KMS-11 (cell line): ENCODE measurements around the gene ANKRD31.

Experiments
- H2AFZ ChIP-seq: fragments of 200-600 bp; sonication (generic); 2 replicates; pipeline ENCODE4 v1.6.1; 2016; ENCODE audit warnings: antibody characterized with exemption, mixed run types, low read depth
- H3K27ac ChIP-seq: fragments of 200-600 bp; sonication (generic); 2 replicates; pipeline ENCODE4 v1.6.1; 2016; ENCODE audit warnings: mild to moderate bottlenecking, mixed run types
- H3K27me3 ChIP-seq: fragments of 200-600 bp; sonication (generic); 2 replicates; pipeline ENCODE4 v1.6.1; 2017; ENCODE audit warnings: mild to moderate bottlenecking, low read depth, mixed run types, moderate library complexity; ENCODE audit not compliant: insufficient read depth
- H3K36me3 ChIP-seq: fragments of 200-600 bp; sonication (generic); 2 replicates; pipeline ENCODE4 v1.6.1; 2017; ENCODE audit warnings: mild to moderate bottlenecking, mixed run types; ENCODE audit not compliant: insufficient read depth
- H3K4me1 ChIP-seq: fragments of 200-600 bp; sonication (generic); 2 replicates; pipeline ENCODE4 v1.6.1; 2016; ENCODE audit warnings: mild to moderate bottlenecking, low read depth, mixed run types; ENCODE audit not compliant: poor library complexity, severe bottlenecking
- H3K4me2 ChIP-seq: fragments of 200-600 bp; sonication (generic); 2 replicates; pipeline ENCODE4 v1.7.0; 2016; ENCODE audit warnings: mild to moderate bottlenecking, mixed run types
- H3K4me3 ChIP-seq: fragments of 200-600 bp; sonication (generic); IDR thresholded peaks from 2 replicates; pipeline ENCODE4 v1.6.1; 2017; ENCODE audit warnings: low read depth, low read length, mixed read lengths; ENCODE audit not compliant: insufficient read depth
- H3K79me2 ChIP-seq: fragments of 200-600 bp; sonication (generic); 2 replicates; pipeline ENCODE4 v1.6.1; 2016; ENCODE audit warnings: low read depth, mixed run types; ENCODE audit not compliant: insufficient read depth
- H3K9ac ChIP-seq: fragments of 200-600 bp; sonication (generic); 2 replicates; pipeline ENCODE4 v1.6.1; 2016; ENCODE audit warnings: mild to moderate bottlenecking, mixed run types
- H4K20me1 ChIP-seq: fragments of 200-600 bp; sonication (generic); 2 replicates; pipeline ENCODE4 v1.6.1; 2016; ENCODE audit warnings: mild to moderate bottlenecking, mixed run types; ENCODE audit not compliant: insufficient read depth
- TF ChIP-seq, protein P1 (sequence below): fragments of 200-600 bp; sonication (generic); conservative IDR thresholded peaks from 2 replicates; pipeline ENCODE4 v1.6.1; 2017; ENCODE audit warnings: low read depth, mild to moderate bottlenecking, antibody characterized with exemption, low read length, moderate library complexity, mixed read lengths

Gene ANKRD31

DNA sequence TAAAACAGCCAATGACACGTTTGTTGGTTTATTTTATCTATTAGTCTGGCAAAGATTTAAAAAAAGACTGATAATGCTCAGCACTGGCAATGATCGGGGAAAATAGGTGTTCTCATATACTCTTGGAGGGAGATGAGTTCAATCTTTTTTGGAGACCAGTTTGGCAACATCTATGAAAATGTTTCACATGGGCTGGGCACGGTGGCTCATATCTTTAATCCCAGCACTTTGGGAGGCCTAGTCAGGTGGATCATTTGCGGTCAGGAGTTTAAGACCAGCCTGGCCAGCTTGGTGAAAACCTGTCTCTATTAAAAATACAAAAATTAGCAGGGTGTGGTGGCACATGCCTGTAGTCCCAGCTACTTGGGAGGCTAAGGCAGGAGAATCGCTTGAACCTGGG, 6.8 kb upstream of the ANKRD31 start:
- Histone ChIP-seq H2AFZ (no peak overlapping the region), H3K4me1 (no peaks in the 10 kb centered on the region), H3K9ac (no peak overlapping the region), H3K27me3 (no peaks in the 10 kb centered on the region), H4K20me1 (no peaks in the 10 kb centered on the region), H3K79me2 (no peaks in the 10 kb centered on the region), H3K36me3 (no peaks in the 10 kb centered on the region), H3K27ac (no peak overlapping the region), H3K4me2 (no peak overlapping the region), H3K4me3 (no peak overlapping the region)
- TF ChIP-seq, protein P1, sequence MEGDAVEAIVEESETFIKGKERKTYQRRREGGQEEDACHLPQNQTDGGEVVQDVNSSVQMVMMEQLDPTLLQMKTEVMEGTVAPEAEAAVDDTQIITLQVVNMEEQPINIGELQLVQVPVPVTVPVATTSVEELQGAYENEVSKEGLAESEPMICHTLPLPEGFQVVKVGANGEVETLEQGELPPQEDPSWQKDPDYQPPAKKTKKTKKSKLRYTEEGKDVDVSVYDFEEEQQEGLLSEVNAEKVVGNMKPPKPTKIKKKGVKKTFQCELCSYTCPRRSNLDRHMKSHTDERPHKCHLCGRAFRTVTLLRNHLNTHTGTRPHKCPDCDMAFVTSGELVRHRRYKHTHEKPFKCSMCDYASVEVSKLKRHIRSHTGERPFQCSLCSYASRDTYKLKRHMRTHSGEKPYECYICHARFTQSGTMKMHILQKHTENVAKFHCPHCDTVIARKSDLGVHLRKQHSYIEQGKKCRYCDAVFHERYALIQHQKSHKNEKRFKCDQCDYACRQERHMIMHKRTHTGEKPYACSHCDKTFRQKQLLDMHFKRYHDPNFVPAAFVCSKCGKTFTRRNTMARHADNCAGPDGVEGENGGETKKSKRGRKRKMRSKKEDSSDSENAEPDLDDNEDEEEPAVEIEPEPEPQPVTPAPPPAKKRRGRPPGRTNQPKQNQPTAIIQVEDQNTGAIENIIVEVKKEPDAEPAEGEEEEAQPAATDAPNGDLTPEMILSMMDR: no peak

- TF ChIP-seq, protein P1: no peak
- no peak overlapping the region for H3K27ac ChIP-seq
- H2AFZ ChIP-seq: no peak overlapping the region
These were observed 6.4 kb upstream of the ANKRD31 start for GRCh38 chr5:75243100-75243499.

GRCh38 chr5:75242067-75242466, 5.4 kb upstream of the ANKRD31 start:
- Histone ChIP-seq H3K79me2 (no peaks in the 10 kb centered on the region), H3K4me1 (peaks cover 6% of the 10 kb centered on the region), H3K27me3 (no peaks in the 10 kb centered on the region), H3K4me3 (no peak overlapping the region), H3K4me2 (no peak overlapping the region), H4K20me1 (no peaks in the 10 kb centered on the region), H3K27ac (no peak overlapping the region), H2AFZ (no peak overlapping the region), H3K9ac (no peak overlapping the region), H3K36me3 (no peaks in the 10 kb centered on the region)
- TF ChIP-seq, protein P1: no peak

More at GRCh38 chr5:75243100-75243499, 6.4 kb upstream of the ANKRD31 start:
- Histone ChIP-seq H3K9ac (no peak overlapping the region), H3K4me3 (no peak overlapping the region), H4K20me1 (no peaks in the 10 kb centered on the region), H3K36me3 (no peaks in the 10 kb centered on the region), H3K27me3 (no peaks in the 10 kb centered on the region), H3K4me2 (no peak overlapping the region), H3K79me2 (no peaks in the 10 kb centered on the region), H3K4me1 (no peaks in the 10 kb centered on the region)

DNA sequence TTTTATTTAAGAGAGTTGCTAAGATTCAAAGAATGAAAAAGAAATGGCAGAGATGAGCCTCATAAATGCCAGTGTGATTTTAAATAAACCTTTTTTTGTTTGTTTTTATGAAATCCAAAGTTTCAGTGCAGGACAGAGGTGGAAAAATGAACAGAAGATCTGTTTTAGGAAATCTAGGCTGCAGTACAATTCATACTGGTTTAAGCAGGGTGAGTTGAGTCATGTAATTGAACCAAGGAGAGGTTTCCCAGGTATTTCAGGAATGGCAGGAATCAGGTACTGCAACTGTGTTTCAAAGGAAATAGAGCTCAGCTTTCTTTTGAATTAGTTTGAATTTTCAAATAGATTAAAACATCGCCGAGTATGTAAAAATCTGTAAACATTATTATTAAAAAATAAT, 3.0 kb upstream of the ANKRD31 start:
- Histone ChIP-seq H3K9ac (no peak overlapping the region), H4K20me1 (no peaks in the 10 kb centered on the region), H3K27me3 (no peaks in the 10 kb centered on the region), H3K4me1 (peaks cover 18% of the 10 kb centered on the region), H3K36me3 (no peaks in the 10 kb centered on the region), H3K4me3 (no peak overlapping the region), H3K79me2 (no peaks in the 10 kb centered on the region), H2AFZ (no peak overlapping the region), H3K4me2 (no peak overlapping the region), H3K27ac (no peak overlapping the region)
- TF ChIP-seq, protein P1: no peak
